Measurements from ENCODE around the gene EPHB1. TPM values are rescaled to one million over a fixed set of nuclear protein-coding genes. Genes with fewer than 3 reads are reported as not detected.

EPHB1 gene
- total and polyA plus RNA-seq, 2 experiments from 2014 or later: 0.43 to 0.81 TPM

DNA sequence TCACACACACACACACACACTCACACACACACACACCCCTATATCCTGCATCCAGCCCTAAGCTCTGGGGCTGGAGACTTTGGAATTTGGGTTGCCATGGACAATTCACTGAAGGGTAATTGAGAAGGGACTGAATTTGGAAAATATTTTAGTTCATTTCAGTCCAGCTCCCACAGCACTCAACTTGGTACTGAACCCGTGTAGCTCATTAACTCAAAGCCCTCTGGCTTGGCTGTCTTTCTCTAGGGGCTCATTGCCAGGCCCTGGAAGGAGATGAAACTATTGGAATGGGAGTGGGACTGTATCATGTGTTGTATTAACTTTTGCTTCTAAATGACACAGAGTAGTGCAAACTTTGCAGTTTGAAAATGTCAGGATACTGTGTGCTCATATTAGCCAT is 157.3 kb downstream of the EPHB1 start:
- no peaks in the 10 kb centered on the region for H3K9me3 ChIP-seq (ENCODE audit: low read depth)
- H3K4me3 ChIP-seq: no peak overlapping the region
- no peak overlapping the region for H3K27ac ChIP-seq
- TF ChIP-seq EZH2 (IDR thresholded peaks at IDR 0.05; ENCODE audit: insufficient read depth, poor library complexity, severe bottlenecking) (no peak), EZH2phosphoT487 (IDR thresholded peaks at IDR 0.05; ENCODE audit: insufficient read depth, low read depth) (no peak)
- no peak for DNase-seq
- H3K4me2 ChIP-seq (ENCODE audit: unreplicated experiment): no peak overlapping the region
- no peaks in the 10 kb centered on the region for H3K9me2 ChIP-seq (ENCODE audit: insufficient read depth)
- no peak overlapping the region for H3K9ac ChIP-seq
- in situ Hi-C loops (cut with MboI): no loop called here
- no peaks in the 10 kb centered on the region for H3K4me1 ChIP-seq (ENCODE audit: insufficient read depth)
- no peaks in the 10 kb centered on the region for H3K27me3 ChIP-seq (replicated peaks; ENCODE audit: insufficient read depth)
- H2AFZ ChIP-seq: no peak overlapping the region
- 0 to 5% methylated on average over 1 of the region's 1 CpG for WGBS, 2 experiments (ENCODE audit: low coverage in 1 of 2, low lambda C conversion rate in 2 of 2, missing lambda C conversion rate in 2 of 2)
- no peaks in the 10 kb centered on the region for H3K79me2 ChIP-seq (ENCODE audit: insufficient read depth)
- H3K36me3 ChIP-seq (ENCODE audit: low read depth): no peaks in the 10 kb centered on the region
- no peaks in the 10 kb centered on the region for H3F3A ChIP-seq (ENCODE audit: insufficient read depth)
- H4K20me1 ChIP-seq (ENCODE audit: insufficient read depth): no peaks in the 10 kb centered on the region

DNA sequence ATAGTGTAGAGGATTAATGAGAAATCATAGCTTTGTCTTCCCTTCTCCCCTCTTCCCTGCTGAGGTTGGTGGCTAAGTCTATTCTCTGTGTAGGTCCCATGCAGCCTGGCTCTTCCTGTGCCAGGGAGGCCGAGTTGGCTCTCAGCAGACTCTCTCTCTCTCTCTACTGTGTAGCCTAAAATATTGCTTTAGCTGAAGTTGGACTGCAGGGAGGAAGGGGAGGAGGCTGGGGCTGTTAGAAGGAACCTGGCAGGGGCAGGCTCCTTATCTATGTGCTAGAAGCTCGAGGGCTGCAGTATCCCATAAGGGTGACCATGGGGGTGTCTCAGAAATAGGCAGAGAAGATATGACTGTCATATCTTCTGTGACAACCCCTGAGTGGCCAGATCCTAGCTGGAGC is 160.8 kb downstream of the EPHB1 start:
- Histone ChIP-seq H3K4me2 (ENCODE audit: unreplicated experiment) (no peak overlapping the region), H3K9me2 (ENCODE audit: insufficient read depth) (no peaks in the 10 kb centered on the region), H3K9ac (no peak overlapping the region), H2AFZ (no peak overlapping the region), H3K4me3 (no peak overlapping the region), H4K20me1 (ENCODE audit: insufficient read depth) (no peaks in the 10 kb centered on the region), H3K27ac (no peak overlapping the region), H3F3A (ENCODE audit: insufficient read depth) (no peaks in the 10 kb centered on the region), H3K4me1 (ENCODE audit: insufficient read depth) (no peaks in the 10 kb centered on the region), H3K27me3 (replicated peaks; ENCODE audit: insufficient read depth) (no peaks in the 10 kb centered on the region), H3K79me2 (ENCODE audit: insufficient read depth) (no peaks in the 10 kb centered on the region), H3K9me3 (ENCODE audit: low read depth) (no peaks in the 10 kb centered on the region), H3K36me3 (ENCODE audit: low read depth) (no peaks in the 10 kb centered on the region)
- WGBS, 2 experiments (ENCODE audit: low coverage in 1 of 2, low lambda C conversion rate in 2 of 2, missing lambda C conversion rate in 2 of 2): 72 to 93% methylated on average over 2 of the region's 2 CpGs
- TF ChIP-seq EZH2 (IDR thresholded peaks at IDR 0.05; ENCODE audit: insufficient read depth, poor library complexity, severe bottlenecking): no peak
- no peak for TF ChIP-seq EZH2phosphoT487 (IDR thresholded peaks at IDR 0.05; ENCODE audit: insufficient read depth, low read depth)
- in situ Hi-C loops (cut with MboI): no loop called here
- no peak for DNase-seq

DNA sequence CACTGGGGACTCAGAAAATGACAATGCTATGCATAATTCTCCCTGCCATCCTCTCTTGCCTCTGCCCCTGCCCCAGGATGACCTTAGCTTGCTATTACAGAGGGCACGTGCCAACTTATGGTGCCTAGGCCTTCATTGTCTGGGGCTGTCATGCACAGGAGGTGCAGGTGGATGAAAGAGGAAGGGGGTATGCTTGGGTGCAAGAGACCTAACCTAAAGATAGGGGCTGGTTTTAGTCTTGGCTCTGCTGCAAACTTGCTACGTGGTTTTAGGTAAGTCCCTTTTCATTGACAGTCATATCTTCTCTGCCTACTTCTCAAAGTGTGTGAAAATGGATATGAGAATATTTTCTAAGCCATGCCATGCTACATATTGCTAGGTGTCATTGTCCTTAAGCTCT is 161.3 kb downstream of the EPHB1 start:
- no peaks in the 10 kb centered on the region for H3K9me2 ChIP-seq (ENCODE audit: insufficient read depth)
- WGBS, 2 experiments (ENCODE audit: low coverage in 1 of 2, low lambda C conversion rate in 2 of 2, missing lambda C conversion rate in 2 of 2): 81 to 88% methylated on average over 2 of the region's 2 CpGs
- TF ChIP-seq EZH2 (IDR thresholded peaks at IDR 0.05; ENCODE audit: insufficient read depth, poor library complexity, severe bottlenecking) (no peak), EZH2phosphoT487 (IDR thresholded peaks at IDR 0.05; ENCODE audit: insufficient read depth, low read depth) (no peak)
- no peak overlapping the region for H3K27ac ChIP-seq
- DNase-seq: no peak
- no peaks in the 10 kb centered on the region for H3K79me2 ChIP-seq (ENCODE audit: insufficient read depth)
- H3K36me3 ChIP-seq (ENCODE audit: low read depth): no peaks in the 10 kb centered on the region
- in situ Hi-C loops (cut with MboI): no loop called here
- no peaks in the 10 kb centered on the region for H3K9me3 ChIP-seq (ENCODE audit: low read depth)
- H3K4me1 ChIP-seq (ENCODE audit: insufficient read depth): no peaks in the 10 kb centered on the region
- no peaks in the 10 kb centered on the region for H4K20me1 ChIP-seq (ENCODE audit: insufficient read depth)
- H3K4me2 ChIP-seq (ENCODE audit: unreplicated experiment): no peak overlapping the region
- no peak overlapping the region for H3K9ac ChIP-seq
- H2AFZ ChIP-seq: no peak overlapping the region
- H3K27me3 ChIP-seq (replicated peaks; ENCODE audit: insufficient read depth): no peaks in the 10 kb centered on the region
- no peaks in the 10 kb centered on the region for H3F3A ChIP-seq (ENCODE audit: insufficient read depth)
- H3K4me3 ChIP-seq: no peak overlapping the region

DNA sequence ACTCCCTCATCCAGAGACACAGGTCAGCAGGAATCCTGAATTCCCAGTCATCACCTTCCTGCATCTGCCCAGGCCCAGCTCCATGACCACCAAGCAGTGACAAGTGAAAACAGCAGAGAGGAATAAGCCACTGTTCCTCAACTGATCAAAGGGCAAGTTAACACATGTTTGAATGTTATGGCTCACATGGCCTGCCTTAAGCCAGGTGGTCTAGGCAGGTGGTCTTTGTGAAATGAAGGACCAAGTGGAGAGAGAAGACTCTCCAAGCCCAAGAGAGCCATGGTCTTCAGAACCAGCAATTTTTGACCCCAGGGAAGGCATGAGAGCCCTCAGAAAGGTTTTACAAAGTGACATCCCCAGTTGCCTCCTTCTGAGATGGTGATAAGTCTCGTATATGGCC is 161.8 kb downstream of the EPHB1 start:
- H3K9ac ChIP-seq: no peak overlapping the region
- no peaks in the 10 kb centered on the region for H4K20me1 ChIP-seq (ENCODE audit: insufficient read depth)
- H3K9me2 ChIP-seq (ENCODE audit: insufficient read depth): no peaks in the 10 kb centered on the region
- H2AFZ ChIP-seq: no peak overlapping the region
- no peak overlapping the region for H3K27ac ChIP-seq
- H3K4me1 ChIP-seq (ENCODE audit: insufficient read depth): no peaks in the 10 kb centered on the region
- H3K36me3 ChIP-seq (ENCODE audit: low read depth): no peaks in the 10 kb centered on the region
- no peak for DNase-seq
- WGBS, 2 experiments (ENCODE audit: low coverage in 1 of 2, low lambda C conversion rate in 2 of 2, missing lambda C conversion rate in 2 of 2): 45 to 67% methylated on average over 1 of the region's 1 CpG
- in situ Hi-C loops (cut with MboI): no loop called here
- H3F3A ChIP-seq (ENCODE audit: insufficient read depth): no peaks in the 10 kb centered on the region
- no peaks in the 10 kb centered on the region for H3K9me3 ChIP-seq (ENCODE audit: low read depth)
- no peak overlapping the region for H3K4me3 ChIP-seq
- no peaks in the 10 kb centered on the region for H3K27me3 ChIP-seq (replicated peaks; ENCODE audit: insufficient read depth)
- H3K4me2 ChIP-seq (ENCODE audit: unreplicated experiment): no peak overlapping the region
- TF ChIP-seq EZH2 (IDR thresholded peaks at IDR 0.05; ENCODE audit: insufficient read depth, poor library complexity, severe bottlenecking): no peak
- no peak for TF ChIP-seq EZH2phosphoT487 (IDR thresholded peaks at IDR 0.05; ENCODE audit: insufficient read depth, low read depth)
- H3K79me2 ChIP-seq (ENCODE audit: insufficient read depth): no peaks in the 10 kb centered on the region

DNA sequence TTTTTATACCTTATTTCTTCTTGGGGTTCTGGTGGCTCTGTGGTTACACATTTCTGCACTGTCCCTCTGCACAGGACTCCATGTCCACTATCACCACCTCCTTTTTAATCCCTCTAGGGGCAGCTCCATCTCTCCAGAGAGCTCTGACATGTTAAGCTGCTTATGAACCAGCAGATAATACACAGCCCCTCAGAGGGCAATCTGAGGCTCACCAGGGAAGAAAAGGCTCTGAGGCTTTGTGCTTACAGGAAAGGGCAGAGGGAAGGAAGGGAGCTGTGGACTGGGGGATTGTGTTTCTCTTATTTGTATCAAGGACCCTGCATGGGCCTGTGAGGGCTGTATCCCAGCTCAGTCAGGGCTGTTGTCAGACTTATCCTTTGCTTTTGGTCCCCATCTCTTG is 164.5 kb downstream of the EPHB1 start:
- no peak for DNase-seq

More for the DNA sequence above, 164.5 kb downstream of the EPHB1 start:
- H3K9ac ChIP-seq: no peak overlapping the region
- no peaks in the 10 kb centered on the region for H3F3A ChIP-seq (ENCODE audit: insufficient read depth)
- H4K20me1 ChIP-seq (ENCODE audit: insufficient read depth): no peaks in the 10 kb centered on the region
- TF ChIP-seq EZH2phosphoT487 (IDR thresholded peaks at IDR 0.05; ENCODE audit: insufficient read depth, low read depth) (no peak), EZH2 (IDR thresholded peaks at IDR 0.05; ENCODE audit: insufficient read depth, poor library complexity, severe bottlenecking) (no peak)
- no peak overlapping the region for H3K27ac ChIP-seq
- no peaks in the 10 kb centered on the region for H3K27me3 ChIP-seq (replicated peaks; ENCODE audit: insufficient read depth)
- H3K9me2 ChIP-seq (ENCODE audit: insufficient read depth): no peaks in the 10 kb centered on the region
- in situ Hi-C loops (cut with MboI): no loop called here
- no peak overlapping the region for H3K4me2 ChIP-seq (ENCODE audit: unreplicated experiment)
- H3K36me3 ChIP-seq (ENCODE audit: low read depth): no peaks in the 10 kb centered on the region
- H3K4me1 ChIP-seq (ENCODE audit: insufficient read depth): no peaks in the 10 kb centered on the region
- H3K9me3 ChIP-seq (ENCODE audit: low read depth): no peaks in the 10 kb centered on the region
- no peak overlapping the region for H2AFZ ChIP-seq
- no peaks in the 10 kb centered on the region for H3K79me2 ChIP-seq (ENCODE audit: insufficient read depth)
- H3K4me3 ChIP-seq: no peak overlapping the region
